Brain microvascular endothelial cell (primary cell): ENCODE measurements around the gene CDKN3.
A peak's percentile ranks its signal among the peaks of the same experiment; 100 is the strongest.
"Not testable (repeated sequence)": the region's sequence is repeated elsewhere in the genome, so short reads cannot be mapped to it uniquely, and the experiment has no call there.

Experiments used
- DNase-seq: peaks from one replicate; pipeline ENCODE4 v3.0.0-alpha.2; 2020
- H3K27ac ChIP-seq: fragments of 250-450 bp; sonication (Bioruptor Pico); 2 replicates; pipeline ENCODE4 v1.5.1; 2020; ENCODE audit warnings: mild to moderate bottlenecking, moderate library complexity
- H3K27me3 ChIP-seq: fragments of 250-450 bp; sonication (Bioruptor Pico); replicated peaks from 2 replicates; pipeline ENCODE4 v1.5.1; 2020; ENCODE audit warnings: mild to moderate bottlenecking
- H3K36me3 ChIP-seq: fragments of 250-450 bp; sonication (Bioruptor Pico); replicated peaks from 2 replicates; pipeline ENCODE4 v1.5.1; 2020; ENCODE audit warnings: mild to moderate bottlenecking
- H3K4me3 ChIP-seq: 2 replicates; pipeline ENCODE4 v1.5.1; 2011; ENCODE audit warnings: low read depth, mild to moderate bottlenecking, control low read depth, low read length, moderate library complexity
- CTCF ChIP-seq: IDR thresholded peaks from 2 replicates; pipeline ENCODE4 v1.5.1; 2011; ENCODE audit warnings: low read depth, mild to moderate bottlenecking, moderate library complexity, low read length, control low read depth, inconsistent platforms; ENCODE audit errors: missing control alignments
- in situ Hi-C: cut with HindIII; loops from 2 replicates; pipeline ENCODE4 v1.10.0; 2017; ENCODE audit warnings: low sequenced_read_pairs, low pct_ligation_motif_present

The CDKN3 gene

DNA sequence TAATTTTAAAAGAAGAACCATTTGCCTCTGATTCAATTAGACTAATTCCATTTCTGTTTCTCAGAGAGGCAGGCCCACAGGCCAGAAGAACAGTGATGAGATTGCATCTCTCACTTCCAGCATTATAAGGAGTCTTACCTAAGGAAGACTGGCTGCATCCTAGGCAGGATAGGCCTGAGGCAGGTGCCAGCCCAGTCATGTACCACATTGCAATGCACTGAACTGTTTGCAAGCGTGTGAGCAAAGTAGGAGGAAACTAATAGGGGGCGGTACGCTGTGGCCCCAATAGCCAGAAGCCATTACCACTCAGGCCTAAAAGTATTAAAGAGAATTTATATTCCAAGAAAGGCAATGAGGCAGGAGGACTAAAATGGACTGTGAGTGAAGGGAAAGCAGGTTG is 56.4 kb downstream of the CDKN3 start:
- in situ Hi-C loops = no loop called here

GRCh38 chr14:54453990-54454389 is 57.2 kb downstream of the CDKN3 start:
- H3K4me3 ChIP-seq, H3K27ac ChIP-seq, H3K27me3 ChIP-seq, H3K36me3 ChIP-seq, in situ Hi-C loops: not testable (repeated sequence)
- DNase-seq = peak; percentile 45

More for the DNA sequence above, 56.4 kb downstream of the CDKN3 start:
- H3K27me3 ChIP-seq = no peaks in the 10 kb centered on the region
- H3K36me3 ChIP-seq = no peaks in the 10 kb centered on the region
- H3K4me3 ChIP-seq = no peak overlapping the region
- DNase-seq = no peak
- H3K27ac ChIP-seq = no peak overlapping the region
- no peak for TF ChIP-seq CTCF

DNA sequence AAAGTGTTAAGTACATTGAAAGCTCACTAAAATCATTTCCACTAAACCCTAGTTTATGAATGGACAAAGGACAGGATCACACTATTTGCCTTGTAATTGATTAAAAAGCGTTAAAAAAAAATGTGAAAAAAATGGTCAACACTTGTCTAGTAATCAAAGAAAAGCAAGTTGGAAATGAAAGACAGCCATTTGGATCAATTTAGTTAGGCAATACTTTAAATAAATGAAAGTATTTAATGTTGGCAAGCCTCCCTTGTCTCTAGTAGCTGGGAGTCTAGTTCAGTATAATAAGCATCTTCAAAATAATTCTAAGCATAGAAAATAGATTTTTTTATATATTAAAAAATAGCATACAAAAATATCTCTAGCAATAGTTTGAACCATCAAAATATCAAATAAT is 58.6 kb downstream of the CDKN3 start:
- in situ Hi-C loops = no loop called here
- no peak overlapping the region for H3K27ac ChIP-seq
- H3K4me3 ChIP-seq = no peak overlapping the region
- DNase-seq = no peak
- no peak for TF ChIP-seq CTCF
- no peaks in the 10 kb centered on the region for H3K27me3 ChIP-seq
- H3K36me3 ChIP-seq = no peaks in the 10 kb centered on the region

GRCh38 chr14:54456820-54457608 is 60.2 kb downstream of the CDKN3 start:
- in situ Hi-C loops, H3K27me3 ChIP-seq, H3K36me3 ChIP-seq, H3K27ac ChIP-seq, H3K4me3 ChIP-seq, DNase-seq: not testable (repeated sequence)

DNA sequence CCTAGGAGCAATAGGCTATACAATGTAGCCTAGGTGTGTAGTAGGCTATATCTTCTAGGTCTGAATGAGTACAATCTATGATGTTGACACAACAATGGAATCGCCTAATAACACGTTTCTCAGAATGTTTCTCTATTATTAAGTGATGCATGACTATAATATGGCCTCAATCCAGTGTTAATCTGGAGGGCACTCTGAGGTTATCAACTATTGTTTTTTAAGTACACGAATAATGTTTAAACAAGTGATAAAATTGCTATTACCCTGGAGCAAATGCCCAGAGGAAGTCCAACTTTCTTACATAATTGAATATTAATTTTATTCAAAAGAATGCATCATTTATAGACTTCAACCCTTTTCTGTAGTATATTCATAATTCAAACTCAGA is 60.8 kb downstream of the CDKN3 start:
- in situ Hi-C loops = no loop called here
- no peak for DNase-seq
- no peaks in the 10 kb centered on the region for H3K27me3 ChIP-seq
- TF ChIP-seq CTCF = no peak
- no peaks in the 10 kb centered on the region for H3K36me3 ChIP-seq
- H3K4me3 ChIP-seq = no peak overlapping the region
- no peak overlapping the region for H3K27ac ChIP-seq

GRCh38 chr14:54458536-54458935 is 61.7 kb downstream of the CDKN3 start:
- H3K27ac ChIP-seq, H3K36me3 ChIP-seq, in situ Hi-C loops, H3K4me3 ChIP-seq, H3K27me3 ChIP-seq, DNase-seq: not testable (repeated sequence)

DNA sequence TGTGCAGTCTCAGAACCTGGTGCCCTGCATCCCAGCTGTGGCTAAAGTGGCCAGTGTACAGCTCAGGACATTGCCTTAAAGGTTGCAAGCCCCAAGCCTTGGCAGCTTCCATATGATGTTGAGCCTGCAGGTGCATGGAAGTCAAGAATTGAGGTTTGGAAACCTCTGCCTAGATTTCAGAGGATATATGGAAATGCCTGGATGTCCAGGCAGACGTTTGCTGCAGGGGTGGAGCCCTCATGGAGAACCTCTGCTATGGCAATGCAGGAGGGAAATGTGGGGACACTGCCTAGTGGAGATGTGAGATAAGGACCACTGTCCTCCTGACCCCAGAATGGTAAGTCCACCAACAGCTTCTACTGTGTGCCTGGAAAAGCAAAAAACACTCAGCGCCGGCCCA is 62.3 kb downstream of the CDKN3 start:
- no peak for TF ChIP-seq CTCF
- in situ Hi-C loops = no loop called here
- no peak for DNase-seq

More for the DNA sequence above, 62.3 kb downstream of the CDKN3 start:
- Histone ChIP-seq H3K27me3 (no peaks in the 10 kb centered on the region), H3K36me3 (no peaks in the 10 kb centered on the region), H3K27ac (no peak overlapping the region), H3K4me3 (no peak overlapping the region)
